Stimulated activated CD8-positive, alpha-beta memory T cell treated with anti-CD3 and anti-CD28 coated beads, Interleukin-4, amount 100 ng/mL, for 24 hours (primary cell): ENCODE measurements around the gene ST6GAL2.

ENCODE experiments used
- DNase-seq: peaks from one replicate; pipeline ENCODE4 v3.0.0-alpha.2; 2020; ENCODE audit warnings: low read depth

ST6GAL2 gene

GRCh38 chr2:106863387-106863786 lies 22.6 kb downstream of the ST6GAL2 start:
- DNase-seq, result no peak

- DNase-seq, result no peak
Measured at GRCh38 chr2:106859498-106859897, 26.5 kb downstream of the ST6GAL2 start.

- no peak for DNase-seq
Measured at GRCh38 chr2:106858810-106859209, 27.2 kb downstream of the ST6GAL2 start.

GRCh38 chr2:106857882-106858478 lies 28.0 kb downstream of the ST6GAL2 start:
- no peak for DNase-seq

- DNase-seq, result no peak
Measured at GRCh38 chr2:106853631-106854030, 32.3 kb downstream of the ST6GAL2 start.

- no peak for DNase-seq
Measured at GRCh38 chr2:106851881-106852501, 34.0 kb downstream of the ST6GAL2 start.

- DNase-seq, result no peak
Measured at GRCh38 chr2:106851087-106851874, 34.7 kb downstream of the ST6GAL2 start.

- DNase-seq, result no peak
Measured at GRCh38 chr2:106849253-106849652, 36.7 kb downstream of the ST6GAL2 start.

- DNase-seq, result no peak
Measured at GRCh38 chr2:106847366-106847765, 38.6 kb downstream of the ST6GAL2 start.

GRCh38 chr2:106845716-106846115 lies 40.3 kb downstream of the ST6GAL2 start:
- no peak for DNase-seq

- DNase-seq, result no peak
Measured at GRCh38 chr2:106843910-106844250, 42.1 kb downstream of the ST6GAL2 start.

GRCh38 chr2:106843001-106843909 lies 42.7 kb downstream of the ST6GAL2 start:
- DNase-seq, result no peak

GRCh38 chr2:106841886-106842645 lies 43.9 kb downstream of the ST6GAL2 start:
- no peak for DNase-seq

GRCh38 chr2:106840818-106841217 lies 45.1 kb downstream of the ST6GAL2 start:
- no peak for DNase-seq

GRCh38 chr2:106839849-106840595 lies 45.9 kb downstream of the ST6GAL2 start:
- no peak for DNase-seq

- no peak for DNase-seq
Measured at GRCh38 chr2:106833256-106833655, 52.7 kb downstream of the ST6GAL2 start.

- DNase-seq, result no peak
Measured at GRCh38 chr2:106831816-106832569, 54.0 kb downstream of the ST6GAL2 start.

GRCh38 chr2:106831241-106831640 lies 54.7 kb downstream of the ST6GAL2 start:
- DNase-seq, result no peak

GRCh38 chr2:106830191-106830590 lies 55.8 kb downstream of the ST6GAL2 start:
- DNase-seq, result no peak

GRCh38 chr2:106828119-106828518 lies 57.8 kb downstream of the ST6GAL2 start:
- DNase-seq, result no peak
